HG03159 (cell line): ENCODE measurements around the gene NPC2.

ENCODE experiments used
- ATAC-seq: cut with Tn5 transposase; IDR thresholded peaks from one replicate; pipeline ENCODE4 v1.9.1; 2021; ENCODE audit warnings: mild to moderate bottlenecking, moderate library complexity; ENCODE audit not compliant: unreplicated experiment

NPC2 gene

DNA sequence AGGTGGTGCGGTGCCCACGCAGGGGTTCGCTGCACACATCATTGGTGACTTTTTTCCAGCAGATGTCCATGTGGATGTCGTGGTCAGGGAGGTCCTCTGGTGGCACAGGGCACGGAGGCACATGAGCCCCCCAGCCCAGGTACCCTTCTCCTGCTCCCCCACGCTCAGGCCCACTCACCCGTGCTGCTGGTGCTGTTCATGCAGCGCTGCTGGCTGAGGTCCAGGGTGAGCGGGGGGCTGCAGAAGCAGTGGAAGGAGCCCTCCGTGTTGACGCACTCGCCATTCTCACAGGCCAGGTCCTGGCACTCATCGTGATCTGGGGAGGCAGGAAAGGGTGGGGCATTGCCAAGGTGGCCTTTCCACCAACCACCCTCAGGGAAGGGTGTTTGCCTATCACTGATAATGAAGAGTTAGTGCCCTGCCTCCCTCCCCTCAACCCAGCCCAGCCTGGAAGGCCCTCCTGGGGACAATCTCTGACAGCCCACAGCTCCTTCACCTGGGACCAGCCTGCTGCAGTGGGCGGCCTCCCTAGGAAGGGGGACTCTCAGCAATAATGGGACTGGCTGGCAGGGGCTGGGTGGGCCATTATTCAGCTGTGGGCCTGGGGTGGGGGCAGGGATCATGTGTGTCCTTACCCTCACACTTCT is 10.3 kb upstream of the NPC2 start:
- ATAC-seq, result no peak

DNA sequence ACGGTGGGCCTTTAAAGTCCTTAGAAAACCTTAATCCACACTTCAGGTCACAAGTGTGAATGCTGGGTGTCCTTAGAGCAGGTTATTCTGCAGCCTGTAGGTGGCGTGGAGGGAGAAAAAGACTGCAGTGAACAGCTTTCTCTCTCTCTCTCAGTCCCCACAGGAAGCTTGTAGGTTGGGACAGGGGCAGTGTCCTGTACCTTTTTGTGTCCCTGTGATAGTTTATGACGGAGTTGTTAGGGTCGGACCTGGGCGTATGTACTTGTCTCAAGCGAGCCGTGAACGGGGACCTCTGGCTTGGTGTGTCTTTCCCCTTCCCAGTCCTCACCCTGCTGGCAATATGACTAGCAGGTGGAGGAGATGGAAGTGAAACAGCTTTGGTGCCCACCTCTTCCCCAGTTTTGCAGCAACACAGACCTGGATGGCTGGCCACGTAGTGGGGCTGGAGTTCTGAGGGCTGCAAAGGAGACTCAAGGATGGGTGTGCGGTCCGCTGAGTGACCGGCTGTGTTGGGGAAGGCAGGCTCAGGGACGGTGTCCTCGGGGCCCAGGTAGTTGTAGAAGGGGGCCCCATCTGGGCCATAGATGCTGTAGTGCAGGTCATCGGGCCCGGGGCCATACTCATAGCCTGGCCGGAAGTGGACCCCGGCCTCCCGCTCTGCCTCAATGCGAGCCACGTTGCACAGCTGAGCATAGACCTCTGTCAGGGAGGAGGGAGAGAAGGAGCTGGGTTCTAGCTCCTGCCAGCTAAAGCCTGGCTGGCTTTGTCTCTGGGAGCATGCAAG is 9.3 kb upstream of the NPC2 start:
- no peak for ATAC-seq

DNA sequence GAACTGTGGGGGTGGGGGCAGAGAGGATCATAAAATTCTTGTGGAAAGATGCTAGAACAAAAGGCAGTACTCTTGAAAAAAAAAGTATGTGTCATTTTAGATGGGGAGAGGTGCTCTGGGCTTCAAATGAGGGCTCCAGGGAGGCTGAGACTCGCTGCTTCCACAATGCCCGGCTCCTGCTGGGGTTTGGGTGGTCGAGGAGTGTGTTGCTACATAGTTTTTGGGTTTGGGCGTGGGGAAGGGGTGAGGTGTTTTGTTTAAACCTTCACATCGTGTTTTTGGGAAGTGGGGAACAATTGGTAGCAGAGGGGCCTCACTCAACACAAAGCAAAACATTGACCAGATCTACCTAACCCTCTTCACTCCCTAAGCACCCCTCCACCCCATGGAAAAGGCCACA is 8.6 kb upstream of the NPC2 start:
- ATAC-seq, result no peak

DNA sequence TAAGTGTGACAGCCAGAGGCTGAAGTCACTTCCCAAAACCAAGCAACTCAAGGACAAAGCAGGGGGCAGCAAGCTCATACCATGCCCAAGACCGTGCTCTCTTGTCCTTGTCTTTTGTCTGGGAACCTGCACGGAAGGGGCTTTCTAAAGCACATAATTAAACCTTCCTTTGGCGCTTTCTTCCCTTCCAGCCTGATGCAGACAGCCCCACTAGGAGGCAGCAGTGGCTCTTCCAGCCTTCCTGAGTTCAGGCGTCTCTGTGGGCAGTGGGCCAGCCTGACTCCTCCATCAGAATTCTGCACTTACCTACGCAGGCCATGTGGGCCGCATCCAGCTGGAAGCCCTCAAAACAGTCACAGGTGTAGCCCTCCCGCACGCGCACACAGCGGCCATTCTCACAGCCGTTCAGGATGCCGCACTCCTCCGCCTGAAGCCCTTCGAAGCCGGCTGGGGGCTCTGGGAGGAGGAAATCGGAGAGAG is 8.1 kb upstream of the NPC2 start:
- no peak for ATAC-seq

DNA sequence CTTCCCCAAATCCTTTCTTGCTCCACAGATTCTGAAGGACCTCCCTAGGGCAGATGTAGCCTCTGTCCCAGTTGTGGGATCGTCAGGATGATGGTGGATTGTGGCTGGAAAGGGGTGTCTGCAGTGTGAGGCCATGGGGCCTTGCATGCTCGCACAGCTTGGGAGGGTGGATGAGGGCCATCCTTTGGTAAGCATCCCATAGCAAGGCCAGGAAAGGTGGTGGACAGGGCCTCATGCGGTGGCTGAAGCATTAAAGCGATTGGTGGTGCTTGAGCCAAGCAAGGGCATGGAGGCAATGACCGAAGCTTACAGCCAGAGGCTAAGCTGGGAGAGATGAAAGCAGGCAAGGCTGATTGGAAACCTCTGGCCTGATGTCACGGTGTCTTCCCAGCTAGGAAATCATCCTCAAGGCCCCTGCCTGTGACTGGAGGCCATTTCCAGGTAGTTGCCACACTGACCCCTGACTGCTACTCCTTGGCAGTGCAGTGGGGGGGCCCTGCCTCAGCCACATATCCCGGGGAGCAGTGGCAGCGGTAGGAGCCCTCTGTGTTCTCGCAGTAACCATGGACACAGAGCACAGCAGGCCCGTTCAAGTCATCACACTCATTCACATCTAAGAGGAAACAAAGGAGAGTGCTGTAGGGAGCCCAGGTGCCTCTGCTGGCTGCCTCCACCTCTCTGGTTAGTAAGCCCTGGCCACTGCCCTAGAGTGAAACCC is 7.5 kb upstream of the NPC2 start:
- no peak for ATAC-seq

DNA sequence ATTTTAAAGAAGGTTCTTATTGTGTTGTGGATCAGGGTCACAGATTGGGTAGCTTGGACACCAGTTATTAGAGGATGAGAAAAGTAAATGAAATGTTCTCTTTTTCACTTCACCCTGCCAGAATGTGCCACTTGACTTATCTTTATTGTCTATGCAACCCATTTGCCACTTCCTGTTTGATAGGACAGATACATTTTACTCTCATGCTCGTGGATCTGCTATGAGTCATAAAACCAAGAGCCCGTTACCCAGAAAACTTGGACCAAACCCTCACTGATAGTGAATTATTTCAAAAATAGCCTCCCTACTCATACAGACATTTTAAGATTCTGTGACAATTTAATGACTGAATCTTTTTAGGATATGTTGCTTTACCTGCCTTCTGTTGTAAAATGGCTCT is 2.3 kb upstream of the NPC2 start:
- ATAC-seq, result no peak

DNA sequence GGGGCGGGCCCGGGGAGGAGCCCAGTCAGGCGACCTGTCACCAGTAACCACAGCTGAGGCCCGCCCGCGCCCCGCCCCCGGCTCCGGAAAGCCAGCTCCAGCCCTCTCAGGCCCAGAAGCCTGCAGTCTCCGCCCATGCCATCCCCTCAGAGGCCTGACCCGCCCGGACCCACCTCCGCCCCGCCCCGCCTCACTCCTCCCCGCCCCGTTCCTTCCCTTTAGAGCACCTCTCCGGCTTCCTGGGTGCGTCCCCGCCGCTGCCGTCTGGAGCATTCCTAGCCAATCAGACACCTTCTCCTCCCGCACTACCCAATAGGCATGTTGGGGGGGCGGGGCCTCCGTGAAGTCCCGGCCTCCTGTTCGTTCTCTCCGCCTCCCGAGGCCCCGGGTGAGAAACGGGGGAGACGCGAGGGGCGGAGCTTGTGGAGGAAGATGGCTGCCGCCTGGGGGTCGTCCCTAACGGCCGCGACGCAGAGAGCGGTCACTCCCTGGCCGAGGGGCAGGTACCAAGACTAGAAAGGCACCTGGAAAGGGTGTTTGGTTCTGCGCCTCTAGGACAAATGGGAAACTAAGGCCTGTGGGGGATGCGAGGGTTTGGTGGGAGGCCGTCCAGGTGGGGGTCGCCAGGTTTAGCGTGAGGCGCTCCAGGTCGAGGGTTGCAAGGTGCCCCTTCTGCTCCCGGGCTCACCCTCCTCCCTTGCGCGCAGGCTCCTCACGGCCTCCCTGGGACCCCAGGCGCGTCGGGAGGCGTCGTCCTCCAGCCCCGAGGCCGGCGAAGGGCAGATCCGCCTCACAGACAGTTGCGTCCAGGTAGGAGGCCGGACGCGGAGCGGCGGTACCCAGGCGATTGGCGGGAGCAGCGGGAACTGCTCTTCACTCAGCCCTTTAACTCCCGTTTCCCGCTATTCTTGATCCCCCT is 497 bp upstream of the NPC2 start, which contains the start of gene ISCA2:
TSS of gene ISCA2 (plus strand) at position 423 of the 919 bp plus-strand sequence. CDS start at position 433, 10 bp downstream.
- peak; percentile 84 for ATAC-seq

DNA sequence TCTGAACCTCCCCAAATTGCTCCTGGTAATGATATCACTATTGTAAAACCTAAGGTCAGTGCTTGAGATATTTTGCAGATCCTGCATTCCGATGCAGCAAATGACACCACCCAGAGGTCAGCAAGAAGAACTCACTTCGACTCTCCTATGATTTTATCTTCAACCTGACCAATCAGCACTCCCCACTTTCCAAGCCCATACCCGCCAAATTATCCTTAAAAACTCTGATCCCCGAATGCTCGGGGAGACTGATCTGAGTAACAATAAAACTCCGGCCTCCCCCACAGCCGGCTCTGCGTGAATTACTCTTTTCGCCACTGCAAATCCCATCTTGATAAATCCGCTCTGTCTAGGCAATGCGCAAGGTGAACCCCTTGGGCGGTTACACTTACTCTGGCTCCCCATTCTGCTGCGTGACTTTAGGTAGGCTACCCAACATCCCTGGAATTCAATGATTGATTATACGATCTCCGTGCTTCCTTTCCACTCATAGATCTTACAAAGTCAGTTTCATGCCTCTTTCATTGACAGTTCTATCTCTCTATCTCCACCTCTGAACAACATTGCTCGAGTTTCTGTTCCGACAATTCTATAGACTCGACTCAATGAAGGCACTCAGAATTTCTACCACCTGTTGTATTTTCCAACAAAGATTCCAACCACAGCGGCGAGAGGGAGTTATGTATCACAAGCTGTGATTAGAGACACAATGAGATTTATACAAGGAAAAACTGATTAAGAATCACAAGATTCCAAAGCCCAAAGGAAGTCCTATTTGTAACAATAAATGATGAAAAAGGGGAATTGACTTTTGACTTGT is 939 bp downstream of the NPC2 start:
- ATAC-seq, result no peak

DNA sequence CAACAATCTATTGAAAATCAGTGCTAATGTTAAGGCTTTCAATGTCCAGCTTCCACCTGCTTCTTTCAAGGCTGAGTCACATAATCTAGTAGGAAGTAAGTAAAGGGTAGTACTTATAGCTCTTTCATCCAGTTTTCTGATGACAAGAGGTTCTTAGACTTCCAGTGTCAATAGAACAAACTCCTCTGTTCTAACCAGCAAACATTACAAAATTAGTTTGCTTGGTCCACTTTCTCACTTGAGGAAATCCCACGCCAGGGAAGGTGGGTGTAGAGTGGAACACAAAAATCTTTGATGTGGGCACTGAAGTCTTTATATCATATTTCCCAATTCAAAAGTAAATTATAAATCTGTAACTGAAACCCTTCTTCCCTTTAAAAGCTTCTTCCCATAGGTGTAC is 2.6 kb downstream of the NPC2 start:
- ATAC-seq, result no peak

DNA sequence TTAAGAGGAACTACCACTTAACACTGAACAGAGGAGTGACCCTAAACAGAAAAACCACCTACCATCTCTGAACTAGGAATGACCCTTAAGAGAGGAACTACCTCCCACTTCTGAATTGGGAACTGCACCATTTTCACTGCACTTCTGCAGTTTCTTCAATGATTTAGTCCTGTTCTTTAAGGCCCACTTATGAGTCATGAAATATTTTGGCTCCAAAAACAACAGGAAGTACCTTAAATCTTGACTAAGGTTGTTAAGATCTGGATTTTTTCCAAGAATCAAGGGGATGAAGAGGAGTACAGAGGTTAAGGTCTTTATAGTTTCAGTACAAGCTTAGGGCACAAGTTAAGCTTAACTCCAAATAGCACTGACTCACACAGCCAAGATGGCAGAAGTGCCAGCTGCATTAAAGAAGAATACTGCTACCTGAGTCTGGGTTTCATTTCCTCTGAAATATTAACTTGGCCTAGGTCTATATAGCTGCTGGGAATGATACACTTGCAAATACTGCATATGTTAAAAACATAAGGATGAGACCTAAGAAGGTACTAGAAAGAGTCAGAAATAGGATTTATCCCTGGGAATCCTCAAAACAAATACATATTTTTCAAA is 4.2 kb downstream of the NPC2 start:
- ATAC-seq, result no peak

DNA sequence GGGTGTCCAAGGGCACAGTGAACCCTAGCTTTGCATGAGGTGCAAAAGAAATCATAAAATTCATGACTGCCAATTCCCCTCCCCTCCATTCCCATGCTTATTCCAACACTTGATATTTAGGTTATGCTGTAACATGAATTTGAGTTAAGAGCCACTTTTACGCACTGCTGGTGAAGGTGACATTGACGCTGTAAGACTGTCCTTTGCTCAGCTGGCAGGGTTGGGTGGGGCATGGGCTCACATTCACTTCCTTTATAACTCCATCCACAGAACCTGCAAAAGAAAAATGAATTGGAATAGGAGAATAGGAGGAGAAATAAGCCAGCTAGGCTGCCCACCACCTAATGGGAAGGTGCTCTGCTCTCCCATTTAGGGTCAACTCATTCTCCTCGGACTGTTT is 6.9 kb downstream of the NPC2 start:
- ATAC-seq, result no peak

DNA sequence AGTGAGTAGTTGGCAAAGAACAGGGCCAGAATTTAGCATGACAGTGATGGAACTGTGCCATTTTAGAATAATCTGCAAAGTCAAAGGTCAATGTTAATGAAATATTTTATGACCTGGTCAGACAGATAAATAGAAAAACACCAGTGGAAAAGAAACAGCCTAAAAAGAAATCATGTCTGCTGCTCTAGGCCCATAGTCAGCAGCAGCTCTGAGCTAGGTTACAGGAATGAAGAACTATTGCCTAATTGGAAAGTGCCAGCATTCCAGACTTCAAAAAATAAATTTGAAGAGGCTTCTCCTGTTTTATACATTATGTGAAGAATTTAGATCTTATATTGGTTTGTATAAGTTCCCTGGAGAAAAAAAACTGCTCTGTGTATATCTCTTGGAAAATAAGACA is 9.8 kb downstream of the NPC2 start:
- no peak for ATAC-seq

DNA sequence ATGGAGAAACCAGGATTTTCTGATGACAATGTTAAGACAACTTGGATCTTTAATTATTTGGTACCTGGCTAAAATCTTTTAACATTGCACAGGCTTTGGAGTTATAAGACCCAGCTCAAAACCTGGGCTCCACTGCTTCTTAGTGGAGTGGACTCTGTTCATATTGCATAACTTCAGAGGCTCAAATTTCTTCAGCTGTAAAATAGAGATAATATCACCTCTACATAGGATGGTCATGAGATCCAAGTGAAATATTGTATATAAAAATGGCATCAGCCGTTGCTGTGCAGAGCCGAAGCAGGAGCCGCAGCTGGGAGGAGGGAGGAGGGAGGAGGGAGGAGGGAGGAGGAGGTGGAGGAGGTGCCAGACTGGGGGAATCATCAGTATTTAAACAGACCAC is 10.5 kb downstream of the NPC2 start:
- ATAC-seq, result no peak

DNA sequence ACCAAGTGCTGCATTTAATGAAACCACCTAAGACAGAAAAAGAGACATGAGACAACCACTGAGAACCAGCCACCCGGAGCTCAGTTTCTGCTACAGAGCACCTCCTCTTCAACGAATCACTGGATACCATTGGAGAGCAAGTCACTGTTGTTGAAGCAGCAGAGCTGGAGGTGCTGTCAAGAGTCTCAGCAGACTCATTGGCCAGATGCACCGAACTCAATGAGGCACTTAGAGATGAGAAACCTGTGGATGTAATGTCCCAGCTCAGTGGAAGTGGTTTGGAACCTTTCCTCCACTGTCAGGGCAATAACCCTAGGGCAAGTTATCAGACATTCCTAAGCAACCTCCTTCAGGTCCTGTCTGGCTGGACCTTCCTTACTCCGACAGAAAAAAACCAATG is 13.1 kb downstream of the NPC2 start:
- no peak for ATAC-seq

DNA sequence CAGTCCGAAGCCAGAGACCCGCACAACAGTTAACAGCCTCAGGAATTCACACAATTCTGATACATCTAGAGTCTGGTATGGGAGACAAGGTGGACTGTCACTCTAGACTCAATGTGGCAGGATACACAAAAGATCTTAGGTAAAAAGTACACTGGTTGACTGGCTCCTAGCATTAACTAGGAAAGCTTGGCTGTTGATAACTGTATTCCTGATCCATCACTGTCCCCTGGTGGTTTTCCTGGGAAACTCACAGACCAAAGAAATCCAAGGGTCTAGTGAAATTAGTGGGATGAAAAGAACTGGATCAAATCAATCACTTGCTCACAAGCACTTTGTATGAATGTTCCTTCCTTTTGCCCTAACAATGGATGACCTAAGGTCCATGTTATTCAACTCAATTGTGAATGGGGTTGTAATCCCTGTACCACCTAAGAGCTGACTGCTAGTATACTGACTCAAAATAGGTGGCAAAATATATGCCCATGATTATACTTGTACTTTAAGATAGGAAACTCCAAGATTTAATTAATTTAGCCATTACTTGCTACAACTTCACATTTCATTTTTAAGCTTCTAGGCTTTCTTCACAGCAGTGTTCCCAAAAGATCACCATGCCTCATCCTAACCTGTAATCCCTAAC is 14.0 kb downstream of the NPC2 start:
- no peak for ATAC-seq

DNA sequence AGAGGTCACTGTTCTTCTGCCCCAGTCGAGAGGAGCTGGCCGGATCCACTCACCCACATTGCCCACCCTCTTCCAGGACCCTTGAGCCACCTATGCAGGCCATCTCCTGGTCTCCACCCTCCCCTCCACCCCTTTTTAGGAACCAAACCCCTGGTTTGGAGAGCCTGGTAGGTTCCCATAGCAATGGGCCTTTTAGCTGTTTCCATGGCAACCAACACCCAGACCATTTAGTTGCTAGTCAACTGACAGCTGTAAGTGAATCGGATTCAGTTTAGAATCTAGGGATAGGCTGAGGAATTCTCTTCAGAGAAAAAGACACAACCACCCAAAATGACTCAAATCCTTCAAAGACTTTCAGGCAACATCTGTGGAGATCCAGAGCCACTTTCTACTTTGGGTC is 16.5 kb downstream of the NPC2 start:
- no peak for ATAC-seq

DNA sequence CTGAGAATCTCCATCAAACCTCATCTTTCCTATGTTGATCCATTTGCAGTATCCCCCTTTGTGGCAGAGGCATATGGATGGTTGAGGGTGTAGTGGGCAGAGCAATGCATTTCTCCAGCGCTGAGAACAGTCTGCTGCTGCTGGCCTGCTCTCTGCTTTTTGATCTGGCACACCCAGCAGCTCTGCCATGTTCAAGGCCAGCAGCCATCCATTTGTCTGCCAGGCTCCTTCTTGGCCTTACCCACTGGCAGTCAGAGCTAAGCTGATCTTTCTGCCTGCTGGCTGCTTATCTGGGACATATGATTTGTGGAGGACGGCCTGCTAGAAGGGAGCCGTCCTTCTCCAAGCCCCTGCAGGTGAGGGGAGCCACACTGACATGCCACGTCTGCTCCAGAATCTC is 17.0 kb downstream of the NPC2 start:
- no peak for ATAC-seq

DNA sequence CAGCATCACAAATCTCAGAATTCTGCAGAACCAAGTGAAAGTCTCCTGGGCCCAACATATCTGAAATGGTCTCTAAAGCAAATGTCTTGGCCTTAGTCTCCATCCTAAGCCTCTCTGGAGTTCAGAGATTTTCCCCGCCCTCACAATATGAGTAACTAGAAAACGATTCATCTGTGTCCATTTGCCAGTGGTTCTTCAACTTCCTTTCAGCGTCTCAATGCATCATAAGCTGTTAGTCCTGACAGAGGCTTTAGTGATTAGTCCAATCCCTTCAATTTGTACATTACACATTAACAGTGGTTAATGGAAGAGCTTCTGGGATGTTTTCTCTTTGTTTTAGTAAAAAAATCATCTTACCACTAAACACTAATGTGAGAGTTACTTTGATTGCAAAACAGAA is 17.4 kb downstream of the NPC2 start:
- no peak for ATAC-seq

DNA sequence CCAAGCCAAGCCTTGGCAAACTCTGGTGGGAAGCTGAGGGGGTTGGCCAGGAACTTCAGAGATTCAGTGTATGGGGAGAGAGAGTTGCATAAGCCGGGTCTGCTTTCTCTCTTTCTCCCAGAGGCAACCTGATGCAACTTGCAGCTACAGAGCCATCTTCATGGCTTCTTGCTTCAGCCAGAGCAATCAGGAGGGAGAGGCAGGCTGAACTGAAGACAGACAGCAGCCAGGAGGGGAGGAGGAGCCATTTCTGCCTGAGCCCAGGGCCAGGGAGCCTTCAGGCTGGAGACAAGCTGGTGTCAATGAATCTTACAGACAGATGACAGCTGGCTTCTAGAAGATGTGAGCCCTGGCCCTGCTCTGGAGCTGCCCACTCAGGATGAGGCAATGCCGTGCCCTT is 18.7 kb downstream of the NPC2 start:
- ATAC-seq, result no peak
